ENCODE data around the gene TOM1L2. TPM values are rescaled to one million over a fixed set of nuclear protein-coding genes. Genes with fewer than 3 reads are reported as not detected.
A peak's percentile ranks its signal among the peaks of the same experiment; 100 is the strongest.

Gene TOM1L2
- total RNA-seq, 1 experiment from 2014 or later, result 24.1 TPM

GRCh38 chr17:17972126-17972951 is at the start of gene TOM1L2, which contains the start of gene DRC3 (continued):
- no peak for TF ChIP-seq CBX3 (IDR thresholded peaks at IDR 0.05; ENCODE audit: low read depth)
- peak; percentile 100 for TF ChIP-seq SP1 (IDR thresholded peaks at IDR 0.05; ENCODE audit: low read depth)
- no peak for TF ChIP-seq ATF3 (IDR thresholded peaks at IDR 0.05)
- TF ChIP-seq ELF1 (IDR thresholded peaks at IDR 0.05; ENCODE audit: borderline replicate concordance, low read depth), result no peak; the same call in 1 of the 2 replicates
- no peak for TF ChIP-seq EZH2 (IDR thresholded peaks at IDR 0.05)
- TF ChIP-seq ZFX (IDR thresholded peaks at IDR 0.05), result peak; percentile 71; the same call in 1 of the 2 replicates
- TF ChIP-seq SIN3A (IDR thresholded peaks at IDR 0.05; ENCODE audit: low read depth), result peak; percentile 88; the same call in 1 of the 2 replicates

- peaks cover 0 to 14% of the 10 kb centered on the region in 2 experiments; a peak in 1 of 4 replicates for H3K4me1 ChIP-seq (ENCODE audit: control insufficient read depth in 1 of 2, insufficient read depth in 2 of 2, low read length in 2 of 2)
- no peaks in the 10 kb centered on the region for H4K20me1 ChIP-seq (ENCODE audit: insufficient read depth)
- RAD21 ChIA-PET (ENCODE audit: low non-redundant PET in 1 of 2, low total read pairs in 2 of 2, uncharacterized antibody in 2 of 2, unreplicated experiment in 2 of 2), result no interaction called here
- TF ChIP-seq JUND (IDR thresholded peaks at IDR 0.05), result no peak
- no peak for TF ChIP-seq YY1 (IDR thresholded peaks at IDR 0.05; ENCODE audit: extremely low read depth, insufficient replicate concordance, low read depth, low read length)
- no peak for TF ChIP-seq ELF1 (IDR thresholded peaks at IDR 0.05; ENCODE audit: borderline replicate concordance, low read depth)
- TF ChIP-seq ZFX (IDR thresholded peaks at IDR 0.05), result no peak
- TF ChIP-seq REST (IDR thresholded peaks at IDR 0.05; ENCODE audit: low read depth), result no peak
- CTCF ChIA-PET, result interaction anchor here (0.7 kb wide), 1 partner anchor 12 kb away, joined by 3 read pairs; no protein-coding TSS in a partner anchor
- intact Hi-C loops (cut with micrococcal nuclease), result no loop called here
- peak; percentile 50 for ATAC-seq
- no peak overlapping the region for H2AFZ ChIP-seq (ENCODE audit: low read depth, low read length, poor library complexity, severe bottlenecking)
- no peak overlapping the region for H3K4me3 ChIP-seq (replicated peaks in 1 of 2; ENCODE audit: low read depth in 1 of 2, low read length in 2 of 2)
- H3K9me2 ChIP-seq (ENCODE audit: insufficient read depth), result no peaks in the 10 kb centered on the region
- H3K36me3 ChIP-seq (ENCODE audit: control insufficient read depth in 1 of 2, insufficient read depth in 2 of 2, low read length in 2 of 2), result no peaks in the 10 kb centered on the region
- H3K79me2 ChIP-seq (ENCODE audit: insufficient read depth, low read length), result no peaks in the 10 kb centered on the region
- no peak for DNase-seq (ENCODE audit: low read depth, low spot score)
- H3K27ac ChIP-seq (ENCODE audit: low read depth, low read length), result no peak overlapping the region
- POLR2A ChIA-PET, result no interaction called here
- no peak overlapping the region for H3K9ac ChIP-seq (ENCODE audit: low read length)
- no TSS peak for BruUV-seq (replicated peaks)
- no peak overlapping the region for H3K4me2 ChIP-seq (ENCODE audit: low read length)
- H3K27me3 ChIP-seq (ENCODE audit: insufficient read depth, low read length), result no peaks in the 10 kb centered on the region
- no peaks in the 10 kb centered on the region for H3K9me3 ChIP-seq (ENCODE audit: control insufficient read depth in 1 of 2, insufficient read depth in 1 of 2, low read depth in 1 of 2, low read length in 2 of 2)
Measured at GRCh38 chr17:18021372-18021771, 49.2 kb upstream of the TOM1L2 start.
